HG02571 (cell line): Measurements from ENCODE around the gene FGF18.
"Not testable (repeated sequence)": the region's sequence is repeated elsewhere in the genome, so short reads cannot be mapped to it uniquely, and the experiment has no call there.

Experiments
- ATAC-seq: cut with Tn5 transposase; IDR thresholded peaks from one replicate; pipeline ENCODE4 v1.9.1; 2021; ENCODE audit warnings: mild to moderate bottlenecking, moderate library complexity; ENCODE audit not compliant: unreplicated experiment

Gene FGF18

DNA sequence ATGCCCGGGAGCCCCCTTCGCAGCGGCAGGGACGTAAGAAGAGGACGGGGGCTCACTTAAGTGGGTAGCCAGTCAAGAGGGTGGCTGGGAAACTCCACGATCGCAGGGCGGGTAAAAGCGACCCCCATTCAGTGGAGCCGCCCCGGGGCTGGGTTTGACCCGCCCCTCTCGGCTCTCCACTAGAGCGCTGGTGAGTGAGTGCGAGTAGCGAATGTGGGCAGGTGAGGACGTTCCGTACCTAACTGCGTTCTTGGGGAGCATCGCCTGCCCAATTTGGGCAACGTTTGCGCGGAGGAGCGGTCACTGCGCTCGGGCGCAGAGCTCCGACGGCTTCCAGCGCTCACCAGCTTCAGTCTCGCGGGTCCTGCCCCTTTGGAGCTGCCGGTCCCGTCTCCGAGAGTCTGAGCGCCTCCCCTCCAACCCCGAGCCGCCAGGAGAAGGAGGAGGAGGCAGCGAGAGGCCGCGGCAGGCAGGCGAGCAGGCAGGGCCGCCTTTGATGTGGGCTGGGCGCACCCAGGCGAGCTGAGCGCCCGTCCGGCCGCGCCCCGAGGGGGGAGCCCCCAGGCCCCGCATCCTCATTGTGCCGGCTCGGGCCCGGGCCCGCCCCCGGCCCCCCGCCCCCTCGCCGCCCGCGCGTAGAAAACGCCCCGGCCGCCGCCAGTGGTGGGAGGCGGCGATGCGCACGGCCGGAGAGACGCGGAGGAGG, at the start of gene FGF18:
Gene FGF18 (plus strand): TSS at position 666 of the 706 bp plus-strand sequence. CDS start 553 bp downstream, outside the sequence.
- peak; percentile 30 for ATAC-seq

DNA sequence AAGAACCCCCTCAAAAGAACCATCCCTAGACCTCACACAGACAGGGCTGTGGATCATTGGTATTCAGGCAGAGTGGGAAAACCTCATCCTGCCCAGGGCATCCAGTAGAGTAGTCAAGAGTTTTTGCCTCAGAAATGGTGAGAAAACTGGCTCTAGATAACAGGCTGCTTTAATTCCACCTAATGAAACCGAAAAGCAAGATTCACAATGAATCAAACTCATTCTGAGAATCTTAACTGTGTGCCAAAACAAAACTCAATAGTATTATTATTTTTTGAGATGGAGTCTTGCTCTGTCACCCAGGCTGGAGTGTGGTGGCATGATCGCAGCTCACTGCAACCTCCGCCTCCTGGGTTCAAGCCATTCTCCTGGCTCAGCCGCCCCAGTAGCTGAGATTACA, 49.5 kb upstream of the FGF18 start:
- no peak for ATAC-seq

GRCh38 chr5:171370881-171371280, 48.6 kb upstream of the FGF18 start:
- ATAC-seq: not testable (repeated sequence)

- no peak for ATAC-seq
Measured at GRCh38 chr5:171371326-171371725, 48.1 kb upstream of the FGF18 start.

DNA sequence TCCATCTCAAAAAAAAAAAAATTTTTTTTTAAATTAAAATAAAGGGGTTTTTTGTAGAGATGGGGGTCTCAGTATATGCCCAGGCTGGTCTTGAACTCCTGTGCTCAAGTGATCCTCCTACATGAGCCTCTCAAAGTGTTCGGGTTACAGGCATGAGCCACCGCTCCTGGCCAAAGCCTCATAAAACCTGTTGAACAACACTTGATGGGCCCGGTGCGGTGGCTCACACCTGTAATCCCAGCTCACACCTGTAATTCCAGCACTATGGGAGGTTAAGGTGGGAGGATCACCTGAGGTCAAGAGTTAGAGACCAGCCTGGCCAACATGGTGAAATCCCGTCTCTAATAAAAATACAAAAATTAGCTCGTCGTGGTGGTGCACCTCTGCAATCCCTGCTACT, 39.5 kb upstream of the FGF18 start:
- no peak for ATAC-seq

DNA sequence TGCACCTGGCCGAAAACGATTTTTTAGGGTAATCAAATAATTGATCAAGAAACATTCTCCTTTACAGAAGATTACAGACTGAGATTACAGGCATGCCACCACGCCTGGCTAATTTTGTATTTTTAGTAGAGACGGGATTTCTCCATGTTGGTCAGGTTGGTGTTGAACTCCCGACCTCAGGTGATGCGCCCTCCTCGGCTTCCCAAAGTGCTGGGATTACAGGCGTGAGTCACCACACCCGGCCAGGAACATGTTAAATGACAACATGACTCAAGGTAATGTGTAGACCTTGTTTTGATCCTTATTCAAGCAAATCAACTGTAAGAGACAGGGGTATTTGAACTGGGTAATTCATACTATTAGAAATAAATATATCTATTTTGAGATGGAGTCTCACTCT, 35.0 kb upstream of the FGF18 start:
- not testable (repeated sequence) for ATAC-seq

GRCh38 chr5:171384999-171385398, 34.4 kb upstream of the FGF18 start:
- ATAC-seq: not testable (repeated sequence)

DNA sequence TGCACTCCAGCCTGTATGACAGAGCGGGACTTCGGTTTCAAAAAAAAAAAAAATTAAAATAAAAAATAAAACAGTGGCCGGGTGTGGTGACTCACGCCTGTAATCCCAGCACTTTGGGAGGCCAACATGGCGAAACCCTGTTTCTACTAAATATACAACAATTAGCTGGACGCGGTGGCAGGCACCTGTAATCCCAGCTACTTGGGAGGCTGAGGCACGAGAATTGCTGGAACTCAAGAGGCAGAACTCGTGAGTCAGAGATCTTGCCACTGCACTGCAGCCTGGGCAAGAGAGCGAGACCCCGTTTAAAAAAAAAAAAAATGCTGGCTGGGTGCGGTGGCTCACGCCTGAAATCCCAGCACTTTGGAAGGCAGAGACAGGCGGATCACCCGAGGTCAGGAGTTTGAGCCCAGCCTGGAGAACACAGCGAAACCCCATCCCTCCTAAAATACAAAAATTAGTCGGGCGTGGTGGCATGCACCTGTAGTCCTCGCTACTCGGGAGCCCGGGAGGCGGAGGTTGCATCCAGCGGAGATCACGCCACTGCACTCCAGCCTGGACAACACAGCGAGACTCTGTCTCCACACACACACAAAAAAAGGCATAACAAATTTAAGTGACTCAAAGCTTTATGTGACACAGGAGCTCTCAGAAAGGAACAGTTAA, 33.3 kb upstream of the FGF18 start:
- no peak for ATAC-seq

- ATAC-seq: no peak
Measured at GRCh38 chr5:171386861-171387344, 32.5 kb upstream of the FGF18 start.

- peak; percentile 76 for ATAC-seq
Measured at GRCh38 chr5:171387345-171387969, 32.0 kb upstream of the FGF18 start, which contains the start of gene NPM1. NPM1 (plus strand) TSS chr5:171387849; CDS start chr5:171387949, 100 bp downstream.

- ATAC-seq: peak; percentile 33
Measured at GRCh38 chr5:171387970-171388815, 31.3 kb upstream of the FGF18 start.

GRCh38 chr5:171388816-171389168, 30.7 kb upstream of the FGF18 start:
- no peak for ATAC-seq

- no peak for ATAC-seq
Measured at GRCh38 chr5:171390883-171391677, 28.4 kb upstream of the FGF18 start.

DNA sequence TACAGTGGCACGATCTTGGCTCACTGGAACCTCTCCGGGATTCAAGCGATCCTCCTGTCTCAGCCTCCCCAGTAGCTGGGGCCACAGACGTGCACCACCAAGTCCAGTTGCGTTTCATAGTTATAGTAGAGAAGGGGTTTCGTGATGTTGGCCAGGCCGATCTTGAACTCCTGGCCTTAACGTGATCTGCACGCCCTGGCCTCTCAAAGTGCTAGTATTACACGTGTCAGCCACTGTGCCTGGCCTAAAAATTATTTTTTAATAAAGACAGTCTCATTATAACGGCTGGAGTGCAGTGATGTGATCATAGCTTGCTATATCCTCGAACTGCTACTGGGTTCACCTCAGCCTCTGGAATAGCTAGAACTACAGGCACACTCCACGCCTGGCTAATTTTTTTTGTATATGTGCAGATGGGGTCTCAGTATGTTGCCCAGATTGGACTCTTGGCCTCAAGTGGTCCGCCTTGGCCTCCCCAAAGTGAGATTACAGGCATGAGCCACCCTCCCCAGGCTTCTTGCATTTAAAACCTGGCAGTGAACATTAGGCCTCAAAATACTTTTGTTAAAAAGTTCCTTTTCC, 27.4 kb upstream of the FGF18 start:
- ATAC-seq: no peak

GRCh38 chr5:171392585-171393159, 26.8 kb upstream of the FGF18 start:
- ATAC-seq: no peak

DNA sequence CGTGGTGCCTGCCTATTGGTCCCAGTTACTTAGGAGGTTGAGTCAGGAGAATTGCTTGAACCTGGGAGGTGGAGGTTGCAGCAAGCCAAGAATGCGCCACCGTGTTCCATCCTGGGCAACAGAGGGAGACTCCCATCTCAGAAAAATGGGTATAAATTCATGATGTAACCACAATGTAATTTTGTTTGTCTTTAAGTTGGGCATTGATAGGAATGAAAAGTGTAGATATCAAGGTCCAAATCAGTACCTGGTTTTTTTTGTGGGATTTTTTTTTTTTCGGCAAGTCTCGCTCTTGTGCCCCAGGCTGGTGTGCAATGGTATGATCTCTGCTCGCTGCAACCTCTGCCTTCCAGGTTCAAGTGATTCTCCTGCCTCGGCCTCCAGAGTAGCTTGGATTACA, 24.4 kb upstream of the FGF18 start:
- ATAC-seq: no peak

- not testable (repeated sequence) for ATAC-seq
Measured at GRCh38 chr5:171396583-171396982, 22.9 kb upstream of the FGF18 start.

DNA sequence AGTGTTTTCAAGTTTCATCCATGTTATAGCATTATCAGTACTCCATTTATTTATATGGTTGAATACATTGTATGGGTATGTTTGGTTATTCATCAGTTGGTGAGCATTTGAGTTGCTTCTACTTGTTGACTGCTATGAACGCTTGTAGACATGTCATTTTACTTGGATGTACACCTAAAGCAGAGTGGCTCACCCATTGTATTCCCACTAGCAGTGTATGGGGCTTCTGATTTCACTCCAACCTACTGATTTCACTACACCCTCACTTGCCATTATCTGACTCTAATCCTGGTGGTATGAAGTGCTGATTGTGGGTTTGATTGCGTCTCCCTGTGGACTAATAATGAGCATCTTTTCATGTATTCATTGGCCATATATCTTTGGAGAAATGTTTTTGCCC, 22.3 kb upstream of the FGF18 start:
- no peak for ATAC-seq

DNA sequence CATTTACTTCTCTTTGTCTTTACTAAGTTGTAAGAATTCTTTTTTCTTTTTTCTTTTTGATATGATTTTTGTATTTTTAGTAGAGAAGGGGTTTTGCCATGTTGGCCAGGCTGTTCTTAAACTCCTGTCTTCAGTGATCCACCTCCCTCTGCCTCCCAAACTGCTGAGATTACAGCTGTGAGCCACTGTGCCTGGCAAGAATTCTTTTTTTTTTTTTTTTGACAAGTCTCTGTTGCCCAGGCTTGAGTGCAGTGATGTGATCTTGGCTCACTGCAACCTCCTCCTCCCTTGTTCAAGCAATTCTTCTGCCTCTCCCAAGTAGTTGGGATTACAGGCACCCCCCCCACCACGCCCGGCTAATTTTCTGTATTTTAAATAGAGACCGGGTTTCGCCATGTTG, 21.8 kb upstream of the FGF18 start:
- no peak for ATAC-seq
